HCT116 (cell line): ENCODE results near the gene MAU2. TPM values are rescaled to one million over a fixed set of nuclear protein-coding genes. Genes with fewer than 3 reads are reported as not detected.

ENCODE experiments used
- ATAC-seq: fragments of 200-7000 bp; cut with Tn5 transposase; 2 replicates; pipeline ENCODE4 v1.9.1; 2020; ENCODE audit warnings: mild to moderate bottlenecking, moderate library complexity
- BruUV-seq: library from RNA; stranded (reverse); fragments of 400-500 nt; replicated peaks from 2 replicates; lab custom pipeline; 2021; lab: Mats Ljungman, UMichigan
- CTCF ChIA-PET: fragments of 300-600 bp; sonication (Branson Sonifier 250); formaldehyde crosslinking; loops from one replicate; lab custom pipeline; 2021; ENCODE audit warnings: antibody characterized with exemption; lab: Charles Lee
- POLR2A ChIA-PET: fragments of 300-600, 350-600 bp; sonication (Branson Sonifier 250); formaldehyde crosslinking; loops from one replicate; lab custom pipeline; 2021; ENCODE audit warnings: antibody characterized with exemption; lab: Charles Lee
- RAD21 ChIA-PET, 2 experiments: fragments of 300-600 bp; sonication (Branson Sonifier 250); formaldehyde crosslinking; loops; one replicate each; lab custom pipeline; 2023; ENCODE audit warnings: low total read pairs in 2 of 2; ENCODE audit not compliant: uncharacterized antibody in 2 of 2, unreplicated experiment in 2 of 2, low non-redundant PET in 1 of 2; lab: Charles Lee
- DNase-seq: peaks from one replicate; pipeline ENCODE4 v3.0.0-alpha.2; 2010; ENCODE audit warnings: low read depth, low spot score
- H2AFZ ChIP-seq: fragments of 200-600 bp; shearing (Covaris generic), sonication (generic); 2 replicates; pipeline ENCODE4 v1.6.1; 2017; ENCODE audit warnings: low read depth, mixed run types, mixed read lengths, antibody characterized with exemption, low read length; ENCODE audit not compliant: poor library complexity, severe bottlenecking
- H3K27ac ChIP-seq: 2 replicates; pipeline ENCODE4 v1.5.1; 2012; ENCODE audit warnings: low read depth, low read length
- H3K27me3 ChIP-seq: fragments of 200-600 bp; sonication (generic); 2 replicates; pipeline ENCODE4 v1.6.1; 2016; ENCODE audit warnings: mixed run types, low read length, mixed read lengths; ENCODE audit not compliant: insufficient read depth
- H3K36me3 ChIP-seq, 2 experiments: fragments of 200-500 bp in 1 of 2; fragments of 200-600 bp in 1 of 2; sonication (Bioruptor generic) in 1 of 2; sonication (generic) in 1 of 2; 2 replicates each; pipeline versions ENCODE4 v1.5.1 to v1.6.1; 2014 to 2016; ENCODE audit warnings: low read length in 2 of 2, inconsistent platforms in 1 of 2, mixed read lengths in 1 of 2, mixed run types in 1 of 2; ENCODE audit not compliant: insufficient read depth in 2 of 2, control insufficient read depth in 1 of 2
- H3K4me1 ChIP-seq, 2 experiments: fragments of 200-600 bp in 1 of 2; sonication (generic) in 1 of 2; 2 replicates each; pipeline versions ENCODE4 v1.5.1 to v1.6.1; 2012 to 2017; ENCODE audit warnings: low read length in 2 of 2, inconsistent platforms in 1 of 2, mild to moderate bottlenecking in 1 of 2, mixed read lengths in 1 of 2, mixed run types in 1 of 2, moderate library complexity in 1 of 2; ENCODE audit not compliant: insufficient read depth in 2 of 2, control insufficient read depth in 1 of 2
- H3K4me2 ChIP-seq: fragments of 200-600 bp; sonication (generic); 2 replicates; pipeline ENCODE4 v1.6.1; 2017; ENCODE audit warnings: mixed run types, low read length, mixed read lengths
- H3K4me3 ChIP-seq, 2 experiments: fragments of 200-600 bp in 1 of 2; sonication (generic) in 1 of 2; replicated peaks in 1 of 2; 2 replicates each; pipeline ENCODE4 v1.5.1; 2011 to 2016; ENCODE audit warnings: low read length in 2 of 2, control low read depth in 1 of 2, low read depth in 1 of 2, mild to moderate bottlenecking in 1 of 2, mixed read lengths in 1 of 2, mixed run types in 1 of 2
- H3K79me2 ChIP-seq: fragments of 200-600 bp; sonication (generic); 2 replicates; pipeline ENCODE4 v1.6.1; 2017; ENCODE audit warnings: mild to moderate bottlenecking, mixed run types, low read length, moderate library complexity, mixed read lengths; ENCODE audit not compliant: insufficient read depth
- H3K9ac ChIP-seq: fragments of 200-600 bp; sonication (generic); 2 replicates; pipeline ENCODE4 v1.6.1; 2016; ENCODE audit warnings: low read length, mixed read lengths
- H3K9me2 ChIP-seq: fragments of 200-600 bp; sonication (generic), shearing (Covaris generic); 2 replicates; pipeline ENCODE4 v1.6.1; 2017; ENCODE audit warnings: mixed run types, mild to moderate bottlenecking, moderate library complexity; ENCODE audit not compliant: insufficient read depth
- H3K9me3 ChIP-seq, 2 experiments: fragments of 200-500 bp in 1 of 2; fragments of 200-600 bp in 1 of 2; sonication (Bioruptor generic) in 1 of 2; sonication (generic) in 1 of 2; 2 replicates each; pipeline ENCODE4 v1.6.1; 2014 to 2017; ENCODE audit warnings: low read length in 2 of 2, mixed read lengths in 2 of 2, inconsistent platforms in 1 of 2, low read depth in 1 of 2, mild to moderate bottlenecking in 1 of 2, mixed run types in 1 of 2, moderate library complexity in 1 of 2; ENCODE audit not compliant: control insufficient read depth in 1 of 2, insufficient read depth in 1 of 2
- H4K20me1 ChIP-seq: fragments of 200-600 bp; sonication (generic), shearing (Covaris generic); 2 replicates; pipeline ENCODE4 v1.6.1; 2017; ENCODE audit warnings: mixed run types, mild to moderate bottlenecking, moderate library complexity; ENCODE audit not compliant: insufficient read depth
- CEBPB ChIP-seq: IDR thresholded peaks from 2 replicates; pipeline ENCODE4 v1.6.1; 2012; ENCODE audit warnings: low read depth
- CTCF ChIP-seq, 3 experiments: fragments of 200-600 bp in 1 of 3; sonication (generic) in 1 of 3; IDR thresholded peaks in 2 of 3; conservative IDR thresholded peaks in 1 of 3; 2 replicates each; pipeline ENCODE4 v1.5.1; 2012 to 2017; ENCODE audit warnings: low read depth in 2 of 3, low read length in 2 of 3, antibody characterized with exemption in 1 of 3, borderline replicate concordance in 1 of 3, control low read depth in 1 of 3, mild to moderate bottlenecking in 1 of 3, mixed read lengths in 1 of 3, mixed run types in 1 of 3, moderate library complexity in 1 of 3; ENCODE audit not compliant: insufficient read depth in 1 of 3
- intact Hi-C: fragments of 100-400 bp; cut with micrococcal nuclease; formaldehyde crosslinking; loops from 2 replicates; pipeline ENCODE4 v1.10.0; 2022
- total RNA-seq: library from RNA; stranded (reverse); gene quantifications from one replicate; pipeline ENCODE4 v1.2.1, GENCODE V29; 2021; ENCODE audit not compliant: unreplicated experiment
- TF ChIP-seq, protein P1 (sequence below): IDR thresholded peaks from 2 replicates; pipeline ENCODE4 v1.6.1; 2012; ENCODE audit warnings: low read depth

MAU2 gene
- total RNA-seq, 1 experiment from 2014 or later, result 36.2 TPM

- TF ChIP-seq, protein P1, sequence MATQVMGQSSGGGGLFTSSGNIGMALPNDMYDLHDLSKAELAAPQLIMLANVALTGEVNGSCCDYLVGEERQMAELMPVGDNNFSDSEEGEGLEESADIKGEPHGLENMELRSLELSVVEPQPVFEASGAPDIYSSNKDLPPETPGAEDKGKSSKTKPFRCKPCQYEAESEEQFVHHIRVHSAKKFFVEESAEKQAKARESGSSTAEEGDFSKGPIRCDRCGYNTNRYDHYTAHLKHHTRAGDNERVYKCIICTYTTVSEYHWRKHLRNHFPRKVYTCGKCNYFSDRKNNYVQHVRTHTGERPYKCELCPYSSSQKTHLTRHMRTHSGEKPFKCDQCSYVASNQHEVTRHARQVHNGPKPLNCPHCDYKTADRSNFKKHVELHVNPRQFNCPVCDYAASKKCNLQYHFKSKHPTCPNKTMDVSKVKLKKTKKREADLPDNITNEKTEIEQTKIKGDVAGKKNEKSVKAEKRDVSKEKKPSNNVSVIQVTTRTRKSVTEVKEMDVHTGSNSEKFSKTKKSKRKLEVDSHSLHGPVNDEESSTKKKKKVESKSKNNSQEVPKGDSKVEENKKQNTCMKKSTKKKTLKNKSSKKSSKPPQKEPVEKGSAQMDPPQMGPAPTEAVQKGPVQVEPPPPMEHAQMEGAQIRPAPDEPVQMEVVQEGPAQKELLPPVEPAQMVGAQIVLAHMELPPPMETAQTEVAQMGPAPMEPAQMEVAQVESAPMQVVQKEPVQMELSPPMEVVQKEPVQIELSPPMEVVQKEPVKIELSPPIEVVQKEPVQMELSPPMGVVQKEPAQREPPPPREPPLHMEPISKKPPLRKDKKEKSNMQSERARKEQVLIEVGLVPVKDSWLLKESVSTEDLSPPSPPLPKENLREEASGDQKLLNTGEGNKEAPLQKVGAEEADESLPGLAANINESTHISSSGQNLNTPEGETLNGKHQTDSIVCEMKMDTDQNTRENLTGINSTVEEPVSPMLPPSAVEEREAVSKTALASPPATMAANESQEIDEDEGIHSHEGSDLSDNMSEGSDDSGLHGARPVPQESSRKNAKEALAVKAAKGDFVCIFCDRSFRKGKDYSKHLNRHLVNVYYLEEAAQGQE, result no peak
- TF ChIP-seq CTCF (IDR thresholded peaks at IDR 0.05 in 2 of 3, conservative IDR thresholded peaks at IDR 0.05 in 1 of 3; ENCODE audit: borderline replicate concordance in 1 of 3, insufficient read depth in 1 of 3, low read depth in 2 of 3, low read length in 2 of 3) (peak in 2 of 3 experiments; percentile 24 to 28; a peak in 3 of 6 replicates), CEBPB (no peak)
- TF ChIP-seq, all 23 proteins: peak for 1
- CTCF ChIA-PET, result no interaction called here
- no TSS peak for BruUV-seq
These were observed 5.2 kb upstream of the MAU2 start for GRCh38 chr19:19315444-19315843.

More at GRCh38 chr19:19315444-19315843, 5.2 kb upstream of the MAU2 start:
- Histone ChIP-seq H3K9ac (no peak overlapping the region), H3K4me2 (no peak overlapping the region), H3K79me2 (peaks cover 54% of the 10 kb centered on the region), H2AFZ (no peak overlapping the region), H3K4me3 (no peak overlapping the region), H3K4me1 (peaks cover 9 to 12% of the 10 kb centered on the region in 2 experiments), H3K27ac (no peak overlapping the region), H3K9me3 (no peaks in the 10 kb centered on the region), H3K9me2 (no peaks in the 10 kb centered on the region), H4K20me1 (no peaks in the 10 kb centered on the region), H3K36me3 (peaks cover 13 to 25% of the 10 kb centered on the region in 2 experiments; a peak in 3 of 4 replicates), H3K27me3 (no peaks in the 10 kb centered on the region)
- intact Hi-C loops, result no loop called here
- DNase-seq, result no peak
- ChIA-PET RAD21 (no interaction called here), POLR2A (no interaction called here)
- no peak for ATAC-seq
